H9 (cell line): ENCODE results near the gene ZNF296. TPM values are rescaled to one million over a fixed set of nuclear protein-coding genes. Genes with fewer than 3 reads are reported as not detected.
A peak's percentile ranks its signal among the peaks of the same experiment; 100 is the strongest.

Experiments used
- DNase-seq: peaks from one replicate; pipeline ENCODE4 v3.0.0-alpha.2; 2017
- H2AFZ ChIP-seq: one replicate; pipeline ENCODE4 v1.6.1; 2013; ENCODE audit warnings: mild to moderate bottlenecking, low read length, control low read depth, moderate library complexity
- H2AK5ac ChIP-seq: 2 replicates; pipeline ENCODE4 v1.6.1; 2013; ENCODE audit warnings: low read length, control low read depth, mixed read lengths; ENCODE audit not compliant: insufficient read length
- H2BK120ac ChIP-seq: one replicate; pipeline ENCODE4 v1.6.1; 2013; ENCODE audit warnings: low read depth, mild to moderate bottlenecking, low read length, control low read depth, inconsistent platforms; ENCODE audit not compliant: poor library complexity, severe bottlenecking
- H2BK12ac ChIP-seq: 2 replicates; pipeline ENCODE4 v1.6.1; 2013; ENCODE audit warnings: low read length, control low read depth, mixed read lengths, low read depth; ENCODE audit not compliant: insufficient read length
- H2BK15ac ChIP-seq: 2 replicates; pipeline ENCODE4 v1.6.1; 2013; ENCODE audit warnings: low read depth, low read length, control low read depth
- H2BK20ac ChIP-seq: one replicate; pipeline ENCODE4 v1.6.1; 2013; ENCODE audit warnings: low read depth, mild to moderate bottlenecking, low read length, control low read depth, inconsistent platforms; ENCODE audit not compliant: poor library complexity, severe bottlenecking
- H2BK5ac ChIP-seq: 2 replicates; pipeline ENCODE4 v1.6.1; 2013; ENCODE audit warnings: low read length, control low read depth, mixed read lengths; ENCODE audit not compliant: insufficient read length
- H3K14ac ChIP-seq: 2 replicates; pipeline ENCODE4 v1.6.1; 2013; ENCODE audit warnings: low read length, control low read depth; ENCODE audit not compliant: insufficient read depth
- H3K18ac ChIP-seq: 2 replicates; pipeline ENCODE4 v1.6.1; 2013; ENCODE audit warnings: low read depth, mild to moderate bottlenecking, mixed read lengths, low read length, control low read depth; ENCODE audit not compliant: insufficient read length
- H3K23ac ChIP-seq: 2 replicates; pipeline ENCODE4 v1.6.1; 2013; ENCODE audit warnings: low read length, control low read depth, mixed read lengths, low read depth; ENCODE audit not compliant: insufficient read length
- H3K23me2 ChIP-seq: 2 replicates; pipeline ENCODE4 v1.6.1; 2013; ENCODE audit warnings: low read depth, mild to moderate bottlenecking, mixed read lengths, low read length, control low read depth; ENCODE audit not compliant: insufficient read length, poor library complexity, severe bottlenecking
- H3K27ac ChIP-seq: 2 replicates; pipeline ENCODE4 v1.5.1; 2013; ENCODE audit warnings: low read length, control low read depth, mixed read lengths, low read depth; ENCODE audit not compliant: insufficient read length
- H3K27me3 ChIP-seq: 2 replicates; pipeline ENCODE4 v1.6.1; 2013; ENCODE audit warnings: low read length, control low read depth, inconsistent platforms; ENCODE audit not compliant: insufficient read depth
- H3K4ac ChIP-seq: 2 replicates; pipeline ENCODE4 v1.6.1; 2013; ENCODE audit warnings: low read depth, mild to moderate bottlenecking, control low read depth, inconsistent platforms, low read length, moderate library complexity
- H3K4me1 ChIP-seq: 2 replicates; pipeline ENCODE4 v1.6.1; 2013; ENCODE audit warnings: low read length, control low read depth, inconsistent platforms; ENCODE audit not compliant: insufficient read depth
- H3K4me2 ChIP-seq: 2 replicates; pipeline ENCODE4 v1.6.1; 2013; ENCODE audit warnings: low read length, control low read depth, mixed read lengths; ENCODE audit not compliant: insufficient read length, insufficient read depth
- H3K56ac ChIP-seq: 2 replicates; pipeline ENCODE4 v1.6.1; 2013; ENCODE audit warnings: low read depth, mild to moderate bottlenecking, mixed read lengths, low read length, control low read depth; ENCODE audit not compliant: insufficient read length
- H3K79me1 ChIP-seq: 2 replicates; pipeline ENCODE4 v1.6.1; 2013; ENCODE audit warnings: low read depth, mild to moderate bottlenecking, moderate library complexity, low read length, control low read depth, inconsistent platforms; ENCODE audit not compliant: insufficient read depth, poor library complexity, severe bottlenecking
- H3K79me2 ChIP-seq: 2 replicates; pipeline ENCODE4 v1.6.1; 2013; ENCODE audit warnings: low read length, control low read depth, inconsistent platforms; ENCODE audit not compliant: insufficient read depth
- H3K9ac ChIP-seq: 2 replicates; pipeline ENCODE4 v1.6.1; 2013; ENCODE audit warnings: low read length, control low read depth, mixed read lengths; ENCODE audit not compliant: insufficient read length; ENCODE audit errors: extremely low read depth
- H3K9me3 ChIP-seq: one replicate; pipeline ENCODE4 v1.6.1; 2013; ENCODE audit warnings: low read depth, low read length, inconsistent platforms; ENCODE audit not compliant: control insufficient read depth
- H3T11ph ChIP-seq: one replicate; pipeline ENCODE4 v1.6.1; 2013; ENCODE audit warnings: mild to moderate bottlenecking, low read length, control low read depth, inconsistent platforms
- H4K20me1 ChIP-seq: one replicate; pipeline ENCODE4 v1.6.1; 2013; ENCODE audit not compliant: control insufficient read depth, insufficient read length, insufficient read depth
- H4K5ac ChIP-seq: 2 replicates; pipeline ENCODE4 v1.6.1; 2013; ENCODE audit warnings: low read depth, mild to moderate bottlenecking, mixed read lengths, low read length, control low read depth; ENCODE audit not compliant: insufficient read length
- H4K8ac ChIP-seq: replicated peaks from 2 replicates; pipeline ENCODE4 v1.6.1; 2013; ENCODE audit warnings: low read length, control low read depth, mixed read lengths, low read depth; ENCODE audit not compliant: insufficient read length
- H4K91ac ChIP-seq: 2 replicates; pipeline ENCODE4 v1.6.1; 2013; ENCODE audit warnings: low read depth, mild to moderate bottlenecking, moderate library complexity, mixed read lengths, low read length, control low read depth; ENCODE audit not compliant: insufficient read length
- H3K27ac Mint-ChIP-seq, 3 experiments: 2 replicates in 2 of 3; 3 replicates in 1 of 3; pipeline ENCODE4 v1.8.0; 2020 to 2021; ENCODE audit warnings: mixed read lengths in 3 of 3, mild to moderate bottlenecking in 1 of 3, moderate library complexity in 1 of 3
- H3K27me3 Mint-ChIP-seq: 2 replicates; pipeline ENCODE4 v1.8.0; 2021; ENCODE audit warnings: low read depth, mild to moderate bottlenecking, moderate library complexity, mixed read lengths
- H3K36me3 Mint-ChIP-seq, 3 experiments: 2 replicates in 2 of 3; 3 replicates in 1 of 3; pipeline ENCODE4 v1.8.0; 2020 to 2021; ENCODE audit warnings: low read depth in 3 of 3, mixed read lengths in 3 of 3; ENCODE audit not compliant: insufficient read depth in 1 of 3
- H3K4me1 Mint-ChIP-seq, 2 experiments: 2 replicates each; pipeline ENCODE4 v1.8.0; 2020; ENCODE audit warnings: mixed read lengths in 2 of 2
- H3K4me3 Mint-ChIP-seq, 2 experiments: 2 replicates in 1 of 2; 3 replicates in 1 of 2; pipeline ENCODE4 v1.8.0; 2020 to 2021; ENCODE audit warnings: mild to moderate bottlenecking in 2 of 2, mixed read lengths in 2 of 2, moderate library complexity in 1 of 2
- H3K9me3 Mint-ChIP-seq, 2 experiments: 2 replicates in 1 of 2; 3 replicates in 1 of 2; pipeline ENCODE4 v1.8.0; 2020; ENCODE audit warnings: mild to moderate bottlenecking in 2 of 2, mixed read lengths in 2 of 2, moderate library complexity in 1 of 2
- WGBS: extraction: QIAGEN DNeasy Blood & Tissue Kit; methylation state at CpG from one replicate; pipeline ENCODE4 v1.1.7; 2013; ENCODE audit warnings: missing lambda C conversion rate, low lambda C conversion rate, mixed read lengths; ENCODE audit not compliant: insufficient read length; ENCODE audit errors: extremely low coverage; 5-methylcytosine and 5-hydroxymethylcytosine counted together
- total RNA-seq: library from RNA; stranded (reverse); gene quantifications from 2 replicates; pipeline ENCODE4 v1.2.1, GENCODE V29; 2021
- TF ChIP-seq, protein P1 (sequence below): fragments of 200-600 bp; sonication (generic); conservative IDR thresholded peaks from 3 replicates; pipeline ENCODE4 v1.8.0; 2021; ENCODE audit warnings: antibody characterized with exemption, mild to moderate bottlenecking

Gene ZNF296
- total RNA-seq, 1 experiment from 2014 or later = 14.8 TPM

DNA sequence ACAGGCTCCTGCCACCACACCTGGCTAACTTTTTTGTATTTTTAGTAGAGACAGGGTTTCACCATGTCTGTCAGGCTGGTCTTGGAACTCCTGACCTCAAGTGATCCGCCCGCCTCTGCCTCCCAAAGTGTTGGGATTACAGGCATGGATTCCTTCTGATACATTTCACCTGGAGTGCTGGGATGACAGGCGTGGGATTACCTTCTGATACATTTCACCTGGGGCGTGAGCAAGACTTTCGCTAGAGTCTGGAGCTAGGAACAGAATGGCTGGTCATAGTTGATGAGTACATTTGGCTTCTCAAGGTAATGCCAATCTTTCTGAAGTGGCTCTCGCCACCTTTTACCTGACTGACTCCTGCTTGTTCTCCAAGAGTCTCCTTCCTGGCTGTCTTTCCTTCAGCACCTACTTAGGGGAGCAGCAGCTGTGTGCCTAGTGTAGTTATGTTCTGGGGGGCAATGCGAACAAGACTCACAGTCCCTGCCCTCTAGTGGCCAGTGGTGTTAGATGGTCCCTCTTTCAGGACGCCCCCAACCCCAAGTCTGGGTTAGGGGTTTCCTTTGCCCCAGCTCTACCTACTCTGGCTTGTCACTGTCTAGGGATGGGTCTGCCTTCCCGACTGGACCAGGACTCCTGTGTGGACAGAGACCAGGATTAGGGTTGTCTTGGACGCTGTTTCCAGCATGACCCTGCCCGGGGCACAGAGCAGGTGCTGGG lies 36.0 kb upstream of the ZNF296 start:
- H3K27ac ChIP-seq = no peak overlapping the region

More for the DNA sequence above, 36.0 kb upstream of the ZNF296 start:
- H3K9ac ChIP-seq = no peak overlapping the region
- DNase-seq = no peak
- H3K18ac ChIP-seq = no peak overlapping the region
- H3T11ph ChIP-seq = no peak overlapping the region
- H3K23me2 ChIP-seq = no peaks in the 10 kb centered on the region
- H2BK5ac ChIP-seq = no peak overlapping the region
- H3K27me3 Mint-ChIP-seq = no peaks in the 10 kb centered on the region
- H3K4me2 ChIP-seq = no peak overlapping the region
- H2BK20ac ChIP-seq = no peak overlapping the region
- no peak overlapping the region for H2BK120ac ChIP-seq
- H3K79me2 ChIP-seq = peaks cover 15% of the 10 kb centered on the region; the same call in 1 of the 2 replicates
- no peak overlapping the region for H2BK12ac ChIP-seq
- H3K14ac ChIP-seq = no peak overlapping the region
- no peak overlapping the region for H3K4me3 Mint-ChIP-seq
- peaks cover 8 to 34% of the 10 kb centered on the region in 2 experiments for H3K4me1 Mint-ChIP-seq
- H3K4ac ChIP-seq = no peak overlapping the region
- H3K56ac ChIP-seq = no peak overlapping the region
- H3K4me1 ChIP-seq = no peaks in the 10 kb centered on the region; the same call in 1 of the 2 replicates
- WGBS = no CpG with 5 or more reads among the region's 11 CpGs
- no peaks in the 10 kb centered on the region for H3K27me3 ChIP-seq
- H4K5ac ChIP-seq = no peak overlapping the region
- H4K8ac ChIP-seq = no peak overlapping the region
- peaks cover 0 to 4% (median 0%) of the 10 kb centered on the region in 3 experiments; a peak in 2 of 7 replicates for H3K36me3 Mint-ChIP-seq
- H3K79me1 ChIP-seq = no peaks in the 10 kb centered on the region
- no peak overlapping the region for H2AFZ ChIP-seq
- no peaks in the 10 kb centered on the region for H3K9me3 Mint-ChIP-seq
- peaks cover 6% of the 10 kb centered on the region for H4K20me1 ChIP-seq
- no peak overlapping the region for H2AK5ac ChIP-seq
- H4K91ac ChIP-seq = no peak overlapping the region
- TF ChIP-seq, protein P1, sequence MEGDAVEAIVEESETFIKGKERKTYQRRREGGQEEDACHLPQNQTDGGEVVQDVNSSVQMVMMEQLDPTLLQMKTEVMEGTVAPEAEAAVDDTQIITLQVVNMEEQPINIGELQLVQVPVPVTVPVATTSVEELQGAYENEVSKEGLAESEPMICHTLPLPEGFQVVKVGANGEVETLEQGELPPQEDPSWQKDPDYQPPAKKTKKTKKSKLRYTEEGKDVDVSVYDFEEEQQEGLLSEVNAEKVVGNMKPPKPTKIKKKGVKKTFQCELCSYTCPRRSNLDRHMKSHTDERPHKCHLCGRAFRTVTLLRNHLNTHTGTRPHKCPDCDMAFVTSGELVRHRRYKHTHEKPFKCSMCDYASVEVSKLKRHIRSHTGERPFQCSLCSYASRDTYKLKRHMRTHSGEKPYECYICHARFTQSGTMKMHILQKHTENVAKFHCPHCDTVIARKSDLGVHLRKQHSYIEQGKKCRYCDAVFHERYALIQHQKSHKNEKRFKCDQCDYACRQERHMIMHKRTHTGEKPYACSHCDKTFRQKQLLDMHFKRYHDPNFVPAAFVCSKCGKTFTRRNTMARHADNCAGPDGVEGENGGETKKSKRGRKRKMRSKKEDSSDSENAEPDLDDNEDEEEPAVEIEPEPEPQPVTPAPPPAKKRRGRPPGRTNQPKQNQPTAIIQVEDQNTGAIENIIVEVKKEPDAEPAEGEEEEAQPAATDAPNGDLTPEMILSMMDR = peak; percentile 43
- no peak overlapping the region for H3K23ac ChIP-seq
- no peak overlapping the region for H2BK15ac ChIP-seq
- H3K9me3 ChIP-seq = no peaks in the 10 kb centered on the region
- no peak overlapping the region for H3K27ac Mint-ChIP-seq
